Endodermal cell (in vitro differentiated cells): Measurements from ENCODE around the gene CDH8. TPM values are rescaled to one million over a fixed set of nuclear protein-coding genes. Genes with fewer than 3 reads are reported as not detected.

Experiments used
- DNase-seq: peaks from one replicate; pipeline ENCODE4 v3.0.0-alpha.2; 2017
- H3K27ac ChIP-seq: 2 replicates; pipeline ENCODE4 v1.5.1; 2013; ENCODE audit warnings: mild to moderate bottlenecking, low read depth, low read length, moderate library complexity
- H3K27me3 ChIP-seq: 2 replicates; pipeline ENCODE4 v1.6.1; 2013; ENCODE audit warnings: mild to moderate bottlenecking, low read length, moderate library complexity; ENCODE audit not compliant: insufficient read depth, control insufficient read depth, poor library complexity, severe bottlenecking
- H3K36me3 ChIP-seq: 2 replicates; pipeline ENCODE4 v1.7.0; 2013; ENCODE audit warnings: mild to moderate bottlenecking, low read length, moderate library complexity; ENCODE audit not compliant: control insufficient read depth, insufficient read depth
- H3K4me1 ChIP-seq: one replicate; pipeline ENCODE4 v1.7.0; 2013; ENCODE audit warnings: low read length; ENCODE audit not compliant: control insufficient read depth, insufficient read depth
- H3K4me3 ChIP-seq: 2 replicates; pipeline ENCODE4 v1.5.1; 2013; ENCODE audit warnings: mild to moderate bottlenecking, low read length, moderate library complexity
- H3K9ac ChIP-seq: 2 replicates; pipeline ENCODE4 v1.6.1; 2013; ENCODE audit warnings: mild to moderate bottlenecking, low read length, moderate library complexity; ENCODE audit not compliant: poor library complexity, severe bottlenecking; ENCODE audit errors: extremely low read depth
- H3K9me3 ChIP-seq: 2 replicates; pipeline ENCODE4 v1.6.1; 2013; ENCODE audit warnings: mild to moderate bottlenecking, low read length, moderate library complexity; ENCODE audit not compliant: control insufficient read depth
- H3K27ac Mint-ChIP-seq: 2 replicates; pipeline ENCODE4 v1.8.0; 2020; ENCODE audit warnings: mixed read lengths
- H3K27me3 Mint-ChIP-seq: 2 replicates; pipeline ENCODE4 v1.8.0; 2021; ENCODE audit warnings: mild to moderate bottlenecking, mixed read lengths; ENCODE audit not compliant: insufficient read depth
- H3K36me3 Mint-ChIP-seq: 2 replicates; pipeline ENCODE4 v1.8.0; 2020; ENCODE audit warnings: low read depth, mixed read lengths
- H3K4me1 Mint-ChIP-seq: 2 replicates; pipeline ENCODE4 v1.8.0; 2020; ENCODE audit warnings: mixed read lengths
- H3K4me3 Mint-ChIP-seq: 2 replicates; pipeline ENCODE4 v1.8.0; 2020; ENCODE audit warnings: mild to moderate bottlenecking, moderate library complexity, mixed read lengths
- H3K9me3 Mint-ChIP-seq: 2 replicates; pipeline ENCODE4 v1.8.0; 2020; ENCODE audit warnings: mild to moderate bottlenecking, mixed read lengths
- CTCF ChIP-seq: fragments of 200-600 bp; sonication (generic); conservative IDR thresholded peaks from 2 replicates; pipeline ENCODE4 v1.5.0; 2021; ENCODE audit warnings: antibody characterized with exemption, mild to moderate bottlenecking
- WGBS, 2 experiments: methylation state at CpG; one replicate each; pipeline versions ENCODE4 v1.1.5 to v1.1.7; 2013; ENCODE audit warnings: missing lambda C conversion rate in 2 of 2, mixed read lengths in 1 of 2; ENCODE audit not compliant: insufficient coverage in 1 of 2, insufficient read length in 1 of 2; 5-methylcytosine and 5-hydroxymethylcytosine counted together
- total RNA-seq, 2 donors: library from RNA; stranded (reverse); fragmentation: NEBNext Ultra II Directional in 1 of 2; extraction: Animal tissue kit (Norgen Biotek cat#: 25700) in 1 of 2; gene quantifications; 2 replicates in 1 of 2; 3 replicates in 1 of 2; pipeline ENCODE4 v1.2.1, GENCODE V29; 2021

The CDH8 gene
- total RNA-seq, 2 donors from 2014 or later = 13.9 to 27.2 TPM

GRCh38 chr16:61872778-61873119 is 163.5 kb downstream of the CDH8 start:
- H3K36me3 Mint-ChIP-seq = peaks cover 12% of the 10 kb centered on the region
- H3K4me1 Mint-ChIP-seq = peaks cover 23% of the 10 kb centered on the region
- peak overlapping the region; percentile 75 for H3K27ac Mint-ChIP-seq
- peaks cover 2% of the 10 kb centered on the region for H3K9me3 Mint-ChIP-seq
- no peak for TF ChIP-seq CTCF
- Histone ChIP-seq H3K9ac (peak overlapping the region; percentile 7), H3K27me3 (no peaks in the 10 kb centered on the region), H3K27ac (no peak overlapping the region), H3K36me3 (no peaks in the 10 kb centered on the region), H3K9me3 (no peaks in the 10 kb centered on the region), H3K4me3 (peak overlapping the region; percentile 54), H3K4me1 (peaks cover 3% of the 10 kb centered on the region)
- no peaks in the 10 kb centered on the region for H3K27me3 Mint-ChIP-seq
- no peak for DNase-seq
- peak overlapping the region; percentile 42 for H3K4me3 Mint-ChIP-seq

DNA sequence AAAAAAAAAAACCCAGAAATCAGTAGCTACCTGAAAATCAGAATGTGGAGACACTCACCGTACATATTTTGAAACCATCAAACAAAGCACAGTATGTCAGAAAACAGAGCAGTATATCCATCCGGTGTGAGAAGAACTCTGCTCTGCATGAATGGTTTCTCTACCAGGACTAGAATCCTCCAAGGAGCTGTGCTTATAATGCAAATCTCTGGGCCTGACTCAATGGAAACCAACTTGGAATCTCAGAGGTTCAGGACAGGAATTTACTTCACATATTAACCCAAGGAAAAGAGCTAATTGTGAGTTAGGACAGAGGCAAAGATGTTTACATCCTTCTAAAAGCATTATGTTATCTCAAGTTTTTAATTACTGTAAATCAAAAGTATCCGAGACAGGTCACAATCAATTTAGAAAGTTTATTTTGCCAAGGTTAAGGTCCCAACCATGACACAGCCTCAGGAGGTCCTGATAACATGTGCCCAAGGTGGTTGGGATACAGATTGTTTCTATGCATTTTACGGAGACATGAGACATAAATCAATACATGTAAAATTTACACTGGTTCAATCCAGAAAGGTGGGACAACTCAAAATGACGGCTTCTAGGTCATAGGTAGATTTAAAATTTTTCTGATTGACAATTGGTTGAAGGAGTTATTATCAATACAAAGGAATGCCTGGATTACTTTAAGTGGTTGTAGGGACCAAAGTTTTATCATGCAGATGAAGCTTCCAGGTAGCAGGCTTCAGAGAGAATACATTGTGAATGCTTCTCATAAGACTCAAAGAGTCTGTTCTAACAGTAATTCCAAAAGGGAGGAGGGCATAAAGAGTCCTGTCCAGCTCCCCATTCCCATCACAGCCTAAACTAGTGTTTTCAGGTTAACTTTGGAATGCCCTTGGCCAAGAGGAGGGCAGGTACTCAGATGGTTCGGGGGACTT is 164.1 kb downstream of the CDH8 start:
- Histone ChIP-seq H3K27ac (no peak overlapping the region), H3K27me3 (no peaks in the 10 kb centered on the region), H3K4me1 (peaks cover 6% of the 10 kb centered on the region), H3K36me3 (no peaks in the 10 kb centered on the region), H3K4me3 (peak overlapping the region; percentile 54), H3K9ac (peak overlapping the region; percentile 7), H3K9me3 (no peaks in the 10 kb centered on the region)
- Mint-ChIP-seq H3K27me3 (no peaks in the 10 kb centered on the region), H3K4me3 (peak overlapping the region; percentile 42), H3K27ac (peak overlapping the region; percentile 75), H3K36me3 (peaks cover 12% of the 10 kb centered on the region), H3K9me3 (peaks cover 2% of the 10 kb centered on the region), H3K4me1 (peaks cover 28% of the 10 kb centered on the region)
- 62% methylated on average over 6 of the region's 6 CpGs; no CpG with 5 or more reads in 1 of the 2 experiments for WGBS, 2 experiments
- DNase-seq = peak; percentile 65
- TF ChIP-seq CTCF = no peak

DNA sequence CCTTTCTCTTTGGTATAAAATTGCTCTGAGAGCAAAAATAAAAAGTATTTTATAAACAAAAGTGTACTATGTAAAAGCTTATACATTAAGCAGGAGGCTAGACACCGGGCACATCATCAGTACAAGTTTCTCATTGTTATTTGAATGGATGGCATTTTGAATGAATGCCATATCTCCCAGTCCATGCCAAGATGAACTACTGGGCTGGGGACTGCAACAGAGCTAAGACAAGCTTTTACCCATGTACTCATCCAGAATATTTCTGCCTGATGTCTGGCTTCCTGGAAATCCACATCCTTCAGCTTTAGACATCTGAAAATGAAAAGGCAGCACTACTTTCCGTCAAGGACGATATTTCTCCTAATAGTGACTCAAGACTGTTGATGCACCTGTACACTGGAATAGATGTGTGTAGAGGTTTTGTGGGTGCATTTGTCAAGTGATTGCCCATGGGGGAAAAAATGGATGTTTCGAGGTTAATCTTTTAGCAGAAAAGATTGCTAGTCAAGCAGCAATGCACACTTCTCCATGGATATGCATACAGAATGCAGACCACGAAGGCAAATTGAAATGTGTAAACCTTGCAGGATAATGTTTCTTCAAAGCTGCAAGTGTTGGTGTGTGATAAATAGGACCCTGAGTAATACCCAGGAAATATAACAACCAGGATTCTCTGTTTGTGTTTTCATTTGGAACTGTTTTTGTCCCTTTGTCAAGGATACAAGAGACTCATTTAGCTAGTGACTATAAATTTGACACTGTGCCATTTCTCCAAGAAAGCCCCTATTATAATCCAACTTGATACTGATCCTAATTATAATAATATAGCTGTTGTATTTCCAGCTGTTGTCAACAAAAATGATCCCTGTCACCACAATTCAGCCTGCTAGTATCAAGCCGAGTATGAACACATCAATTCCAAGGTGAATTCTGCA is 173.8 kb downstream of the CDH8 start:
- Histone ChIP-seq H3K9me3 (peaks cover 7% of the 10 kb centered on the region), H3K27me3 (no peaks in the 10 kb centered on the region), H3K27ac (no peak overlapping the region), H3K9ac (no peak overlapping the region), H3K36me3 (no peaks in the 10 kb centered on the region), H3K4me1 (peaks cover 14% of the 10 kb centered on the region), H3K4me3 (no peak overlapping the region)
- no peak for DNase-seq
- Mint-ChIP-seq H3K9me3 (peaks cover 9% of the 10 kb centered on the region), H3K36me3 (peaks cover 6% of the 10 kb centered on the region), H3K27me3 (no peaks in the 10 kb centered on the region), H3K27ac (no peak overlapping the region), H3K4me1 (peaks cover 20% of the 10 kb centered on the region), H3K4me3 (no peak overlapping the region)
- WGBS, 2 experiments = 88 to 92% methylated on average over 4 to 6 of the region's 6 CpGs
- TF ChIP-seq CTCF = no peak
